GM12864 (cell line): ENCODE results near the gene G6PC2.

Experiments
- DNase-seq: peaks from one replicate; pipeline ENCODE4 v3.0.0-alpha.2; 2011; ENCODE audit warnings: low read depth
- H3K4me3 ChIP-seq: 2 replicates; pipeline ENCODE4 v1.5.1; 2011; ENCODE audit warnings: mild to moderate bottlenecking, low read depth, low read length, control low read depth
- CTCF ChIP-seq: IDR thresholded peaks from 2 replicates; pipeline ENCODE4 v1.5.1; 2011; ENCODE audit warnings: low read depth, mild to moderate bottlenecking, moderate library complexity, low read length, control low read depth, inconsistent platforms; ENCODE audit errors: missing control alignments

The G6PC2 gene

GRCh38 chr2:168910330-168910729, 9.2 kb downstream of the G6PC2 start:
- no peak for DNase-seq
- TF ChIP-seq CTCF, result no peak
- H3K4me3 ChIP-seq, result no peak overlapping the region

GRCh38 chr2:168912466-168912865, 11.4 kb downstream of the G6PC2 start:
- DNase-seq, result no peak
- TF ChIP-seq CTCF, result no peak
- no peak overlapping the region for H3K4me3 ChIP-seq

GRCh38 chr2:168912901-168913369, 11.8 kb downstream of the G6PC2 start:
- DNase-seq, result no peak
- no peak overlapping the region for H3K4me3 ChIP-seq
- TF ChIP-seq CTCF, result no peak

GRCh38 chr2:168913495-168913894, 12.4 kb downstream of the G6PC2 start:
- no peak for TF ChIP-seq CTCF
- no peak overlapping the region for H3K4me3 ChIP-seq
- no peak for DNase-seq

GRCh38 chr2:168915441-168916330, 14.6 kb downstream of the G6PC2 start:
- TF ChIP-seq CTCF, result no peak
- no peak overlapping the region for H3K4me3 ChIP-seq
- DNase-seq, result no peak

- DNase-seq, result no peak
- no peak overlapping the region for H3K4me3 ChIP-seq
- no peak for TF ChIP-seq CTCF
Measured at GRCh38 chr2:168916331-168916675, 15.2 kb downstream of the G6PC2 start.
